Progenitor cell of endocrine pancreas (in vitro differentiated cells): Measurements from ENCODE around the gene BCL2. TPM values are rescaled to one million over a fixed set of nuclear protein-coding genes. Genes with fewer than 3 reads are reported as not detected.

ENCODE experiments used
- DNase-seq: peaks from one replicate; pipeline ENCODE4 v3.0.0; 2021; ENCODE audit warnings: low spot score; ENCODE audit not compliant: unreplicated experiment
- H3K27ac Mint-ChIP-seq: 2 replicates; pipeline ENCODE4 v1.8.0; 2021; ENCODE audit warnings: mild to moderate bottlenecking, moderate library complexity, mixed read lengths
- H3K27me3 Mint-ChIP-seq: 2 replicates; pipeline ENCODE4 v1.8.0; 2021; ENCODE audit warnings: mixed read lengths
- H3K36me3 Mint-ChIP-seq: 2 replicates; pipeline ENCODE4 v1.8.0; 2022; ENCODE audit warnings: mixed read lengths; ENCODE audit not compliant: insufficient read depth
- H3K4me1 Mint-ChIP-seq: 2 replicates; pipeline ENCODE4 v1.8.0; 2021; ENCODE audit warnings: low read depth, mixed read lengths
- H3K4me3 Mint-ChIP-seq: 2 replicates; pipeline ENCODE4 v1.8.0; 2021; ENCODE audit warnings: low read depth, mild to moderate bottlenecking, moderate library complexity, mixed read lengths
- H3K9me3 Mint-ChIP-seq: 2 replicates; pipeline ENCODE4 v1.8.0; 2021; ENCODE audit warnings: low read depth, mixed read lengths
- total RNA-seq: library from RNA; stranded (reverse); gene quantifications from 2 replicates; pipeline ENCODE4 v1.2.1, GENCODE V29; 2021
- TF ChIP-seq, protein P1 (sequence below): fragments of 200-600 bp; sonication (generic); IDR thresholded peaks from one replicate; pipeline ENCODE4 v1.5.0; 2021; ENCODE audit warnings: antibody characterized with exemption, mild to moderate bottlenecking; ENCODE audit not compliant: unreplicated experiment

The BCL2 gene
- total RNA-seq, 1 donor from 2014 or later, result 3.8 TPM

DNA sequence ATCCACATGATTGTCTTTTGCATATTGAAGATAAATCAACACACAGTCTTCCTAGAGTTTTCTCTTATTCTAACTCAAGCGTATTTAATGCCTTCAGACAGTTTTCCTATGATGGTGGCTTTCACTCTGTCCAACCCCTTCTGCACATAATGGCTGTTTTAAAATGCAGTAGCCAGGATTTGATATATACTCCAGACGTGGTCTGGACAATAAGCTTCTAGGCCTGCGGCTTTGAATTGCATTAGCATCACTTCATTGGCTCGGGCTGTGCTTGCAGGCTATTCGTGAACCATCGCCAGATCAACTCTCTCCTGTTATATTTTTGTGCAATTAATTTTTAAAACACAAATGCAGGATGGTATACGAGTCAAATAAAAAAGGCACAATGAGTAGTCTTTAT lies 235.3 kb downstream of the BCL2 start:
- Mint-ChIP-seq H3K27me3 (no peaks in the 10 kb centered on the region), H3K4me3 (no peak overlapping the region), H3K27ac (no peak overlapping the region), H3K36me3 (no peaks in the 10 kb centered on the region), H3K9me3 (peaks cover 4% of the 10 kb centered on the region), H3K4me1 (peaks cover 8% of the 10 kb centered on the region)
- TF ChIP-seq, protein P1, sequence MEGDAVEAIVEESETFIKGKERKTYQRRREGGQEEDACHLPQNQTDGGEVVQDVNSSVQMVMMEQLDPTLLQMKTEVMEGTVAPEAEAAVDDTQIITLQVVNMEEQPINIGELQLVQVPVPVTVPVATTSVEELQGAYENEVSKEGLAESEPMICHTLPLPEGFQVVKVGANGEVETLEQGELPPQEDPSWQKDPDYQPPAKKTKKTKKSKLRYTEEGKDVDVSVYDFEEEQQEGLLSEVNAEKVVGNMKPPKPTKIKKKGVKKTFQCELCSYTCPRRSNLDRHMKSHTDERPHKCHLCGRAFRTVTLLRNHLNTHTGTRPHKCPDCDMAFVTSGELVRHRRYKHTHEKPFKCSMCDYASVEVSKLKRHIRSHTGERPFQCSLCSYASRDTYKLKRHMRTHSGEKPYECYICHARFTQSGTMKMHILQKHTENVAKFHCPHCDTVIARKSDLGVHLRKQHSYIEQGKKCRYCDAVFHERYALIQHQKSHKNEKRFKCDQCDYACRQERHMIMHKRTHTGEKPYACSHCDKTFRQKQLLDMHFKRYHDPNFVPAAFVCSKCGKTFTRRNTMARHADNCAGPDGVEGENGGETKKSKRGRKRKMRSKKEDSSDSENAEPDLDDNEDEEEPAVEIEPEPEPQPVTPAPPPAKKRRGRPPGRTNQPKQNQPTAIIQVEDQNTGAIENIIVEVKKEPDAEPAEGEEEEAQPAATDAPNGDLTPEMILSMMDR, result no peak
- DNase-seq, result no peak

DNA sequence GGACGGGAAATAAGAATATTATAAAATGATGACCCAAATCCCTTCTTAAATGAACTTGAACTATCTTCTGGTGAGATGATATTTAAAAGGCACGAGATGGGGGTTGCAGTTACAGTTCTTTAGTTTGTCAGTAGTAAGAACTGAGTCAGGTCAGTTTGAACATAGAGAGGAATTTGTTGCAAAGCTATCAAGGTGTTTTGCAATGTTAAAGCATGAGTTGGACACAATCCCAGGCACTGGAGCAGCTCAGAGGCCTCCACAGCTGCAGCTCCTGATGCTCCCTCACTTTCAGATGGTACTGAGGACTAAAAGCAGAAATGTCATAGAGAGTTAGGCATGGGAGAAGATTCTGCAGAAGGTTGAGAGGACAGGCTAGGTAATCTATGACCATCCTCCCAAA lies 236.0 kb downstream of the BCL2 start:
- H3K4me1 Mint-ChIP-seq, result peaks cover 8% of the 10 kb centered on the region
- H3K36me3 Mint-ChIP-seq, result no peaks in the 10 kb centered on the region
- H3K9me3 Mint-ChIP-seq, result peaks cover 4% of the 10 kb centered on the region
- H3K4me3 Mint-ChIP-seq, result no peak overlapping the region
- no peak overlapping the region for H3K27ac Mint-ChIP-seq
- no peak for DNase-seq
- no peaks in the 10 kb centered on the region for H3K27me3 Mint-ChIP-seq
- TF ChIP-seq, protein P1, result no peak

- H3K27ac Mint-ChIP-seq, result no peak overlapping the region
- TF ChIP-seq, protein P1, result no peak
- peaks cover 5% of the 10 kb centered on the region for H3K4me1 Mint-ChIP-seq
- no peaks in the 10 kb centered on the region for H3K36me3 Mint-ChIP-seq
- H3K9me3 Mint-ChIP-seq, result peaks cover 4% of the 10 kb centered on the region
- H3K27me3 Mint-ChIP-seq, result no peaks in the 10 kb centered on the region
- DNase-seq, result no peak
- H3K4me3 Mint-ChIP-seq, result no peak overlapping the region
These were observed 236.5 kb downstream of the BCL2 start for GRCh38 chr18:63083020-63083531.

- H3K27me3 Mint-ChIP-seq, result no peaks in the 10 kb centered on the region
- no peak overlapping the region for H3K27ac Mint-ChIP-seq
- H3K36me3 Mint-ChIP-seq, result no peaks in the 10 kb centered on the region
- DNase-seq, result no peak
- TF ChIP-seq, protein P1, result no peak
- H3K4me3 Mint-ChIP-seq, result no peak overlapping the region
- H3K4me1 Mint-ChIP-seq, result no peaks in the 10 kb centered on the region
- peaks cover 4% of the 10 kb centered on the region for H3K9me3 Mint-ChIP-seq
These were observed 237.1 kb downstream of the BCL2 start for GRCh38 chr18:63082366-63083019.

GRCh38 chr18:63079114-63079513 lies 240.5 kb downstream of the BCL2 start:
- DNase-seq, result no peak
- peaks cover 7% of the 10 kb centered on the region for H3K4me1 Mint-ChIP-seq
- no peak overlapping the region for H3K27ac Mint-ChIP-seq
- H3K4me3 Mint-ChIP-seq, result no peak overlapping the region
- peaks cover 4% of the 10 kb centered on the region for H3K9me3 Mint-ChIP-seq
- no peaks in the 10 kb centered on the region for H3K36me3 Mint-ChIP-seq
- H3K27me3 Mint-ChIP-seq, result no peaks in the 10 kb centered on the region
- TF ChIP-seq, protein P1, result no peak
